MM.1S (cell line): ENCODE data around the gene ADAMTS2.

ENCODE experiments used
- EZH2 ChIP-seq: fragments of 300-600 bp; sonication (generic); optimal IDR thresholded peaks from 2 replicates; pipeline ENCODE3; 2017; ENCODE audit warnings: low read depth, mild to moderate bottlenecking, antibody characterized with exemption, low read length, mixed read lengths
- TF ChIP-seq, protein P1 (sequence below): fragments of 300-600 bp; sonication (generic); IDR thresholded peaks from 2 replicates; pipeline ENCODE4 v1.5.1; 2016; ENCODE audit warnings: antibody characterized with exemption, low read length, mixed read lengths

DNA sequence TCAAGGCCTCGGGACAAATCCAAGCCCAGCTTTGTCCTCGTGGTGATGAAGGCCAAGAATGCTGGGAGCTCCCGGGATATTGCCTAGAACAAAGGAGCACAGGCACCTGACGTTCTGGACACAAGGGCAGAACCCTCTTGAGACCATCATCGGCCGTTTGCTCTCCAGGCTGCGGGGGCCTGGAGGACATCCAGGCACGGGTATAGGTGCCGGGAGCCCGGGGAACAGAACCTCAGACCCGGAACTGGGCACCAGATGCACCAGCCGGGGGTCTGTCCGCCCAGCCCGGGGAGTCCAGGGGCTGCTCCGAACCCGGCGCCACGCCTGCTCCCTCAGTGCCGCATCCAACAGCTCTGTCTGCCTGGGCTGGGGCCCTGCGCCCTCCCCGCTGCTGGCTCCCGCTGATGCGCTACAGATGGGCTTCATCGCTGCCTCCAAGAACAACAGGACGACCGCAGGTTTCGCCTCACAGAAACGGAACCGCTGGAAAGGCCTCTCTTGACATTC, 88.0 kb downstream of the ADAMTS2 start:
- TF ChIP-seq, protein P1, sequence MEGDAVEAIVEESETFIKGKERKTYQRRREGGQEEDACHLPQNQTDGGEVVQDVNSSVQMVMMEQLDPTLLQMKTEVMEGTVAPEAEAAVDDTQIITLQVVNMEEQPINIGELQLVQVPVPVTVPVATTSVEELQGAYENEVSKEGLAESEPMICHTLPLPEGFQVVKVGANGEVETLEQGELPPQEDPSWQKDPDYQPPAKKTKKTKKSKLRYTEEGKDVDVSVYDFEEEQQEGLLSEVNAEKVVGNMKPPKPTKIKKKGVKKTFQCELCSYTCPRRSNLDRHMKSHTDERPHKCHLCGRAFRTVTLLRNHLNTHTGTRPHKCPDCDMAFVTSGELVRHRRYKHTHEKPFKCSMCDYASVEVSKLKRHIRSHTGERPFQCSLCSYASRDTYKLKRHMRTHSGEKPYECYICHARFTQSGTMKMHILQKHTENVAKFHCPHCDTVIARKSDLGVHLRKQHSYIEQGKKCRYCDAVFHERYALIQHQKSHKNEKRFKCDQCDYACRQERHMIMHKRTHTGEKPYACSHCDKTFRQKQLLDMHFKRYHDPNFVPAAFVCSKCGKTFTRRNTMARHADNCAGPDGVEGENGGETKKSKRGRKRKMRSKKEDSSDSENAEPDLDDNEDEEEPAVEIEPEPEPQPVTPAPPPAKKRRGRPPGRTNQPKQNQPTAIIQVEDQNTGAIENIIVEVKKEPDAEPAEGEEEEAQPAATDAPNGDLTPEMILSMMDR, result no peak
- no peak for TF ChIP-seq EZH2
